Mucosa of descending colon (tissue), 3 donors: ENCODE data around the gene ATP6V0C. TPM values are rescaled to one million over a fixed set of nuclear protein-coding genes. Genes with fewer than 3 reads are reported as not detected.

Experiments
- ATAC-seq: fragments of 200-7000 bp; cut with Tn5 transposase; one replicate; pipeline ENCODE4 v1.9.1; 2020; ENCODE audit warnings: mild to moderate bottlenecking, moderate library complexity
- DNase-seq, 3 donors: peaks; one replicate each; pipeline ENCODE4 v3.0.0-alpha.2; 2020
- H3K36me3 ChIP-seq: fragments of 200-600 bp; one replicate; pipeline ENCODE4 v1.8.0; 2021; ENCODE audit warnings: low read depth, mild to moderate bottlenecking
- H3K4me1 ChIP-seq: fragments of 200-600 bp; one replicate; pipeline ENCODE4 v1.8.0; 2021; ENCODE audit warnings: low read depth, mild to moderate bottlenecking
- H3K4me3 ChIP-seq: fragments of 200-600 bp; one replicate; pipeline ENCODE4 v1.8.0; 2021; ENCODE audit warnings: mild to moderate bottlenecking
- H3K9me3 ChIP-seq: fragments of 200-600 bp; one replicate; pipeline ENCODE4 v1.8.0; 2021; ENCODE audit warnings: mild to moderate bottlenecking
- CTCF ChIP-seq: fragments of 200-600 bp; IDR thresholded peaks from one replicate; pipeline ENCODE4 v1.8.0; 2022; ENCODE audit warnings: antibody characterized with exemption, mild to moderate bottlenecking
- intact Hi-C, 2 donors: fragments of 100-400 bp; cut with DNase I in 1 of 2; cut with micrococcal nuclease in 1 of 2; formaldehyde crosslinking; loops; one replicate each; pipeline versions ENCODE4 v1.11.0 to v1.11.1; 2022; cut with DNase I, micrococcal nuclease
- total RNA-seq, 3 donors: library from RNA; stranded (reverse); fragmentation: NEBNext Ultra II Directional in 2 of 3; extraction: Animal tissue kit (Norgen Biotek cat#: 25700) in 2 of 3; gene quantifications; one replicate each; pipeline versions ENCODE4 v1.2.1 to v1.2.4, GENCODE V29; 2021 to 2023
- donor health status: DM: no; HTN: no; CAD: no; lungs with moderate emphysema.
- donor health status: DM: no; HTN: no; CAD: no.
- donor health status: DM: no; HTN: yes; CAD: no.

Gene ATP6V0C
- total RNA-seq, 3 donors from 2014 or later, result 171 to 261 (median 201) TPM

- Histone ChIP-seq H3K4me1 (peaks cover 24% of the 10 kb centered on the region), H3K36me3 (no peaks in the 10 kb centered on the region), H3K9me3 (no peaks in the 10 kb centered on the region), H3K4me3 (no peak overlapping the region)
- no peak for TF ChIP-seq CTCF
- peak; percentile 11 for ATAC-seq
- DNase-seq, result peak in 1 of 3 donors; percentile 38
- intact Hi-C loops, result no loop called here
Measured at GRCh38 chr16:2524339-2524938, 10.7 kb downstream of the ATP6V0C start.

GRCh38 chr16:2526135-2526534, 12.4 kb downstream of the ATP6V0C start:
- H3K4me1 ChIP-seq, result peaks cover 16% of the 10 kb centered on the region
- intact Hi-C loops, result no loop called here
- no peak for TF ChIP-seq CTCF

GRCh38 chr16:2527071-2527783, 13.5 kb downstream of the ATP6V0C start:
- DNase-seq, result peak in 2 of 3 donors; percentile 26 to 54
- Histone ChIP-seq H3K9me3 (no peaks in the 10 kb centered on the region), H3K4me1 (peaks cover 16% of the 10 kb centered on the region), H3K4me3 (no peak overlapping the region), H3K36me3 (no peaks in the 10 kb centered on the region)
- no peak for TF ChIP-seq CTCF
- ATAC-seq, result no peak
- intact Hi-C loops, result no loop called here

More at GRCh38 chr16:2526135-2526534, 12.4 kb downstream of the ATP6V0C start:
- no peak overlapping the region for H3K4me3 ChIP-seq
- H3K9me3 ChIP-seq, result no peaks in the 10 kb centered on the region
- H3K36me3 ChIP-seq, result no peaks in the 10 kb centered on the region
- no peak for ATAC-seq
- peak in 2 of 3 donors; percentile 18 to 38 for DNase-seq

GRCh38 chr16:2527784-2528100, 14.0 kb downstream of the ATP6V0C start:
- TF ChIP-seq CTCF, result no peak
- H3K36me3 ChIP-seq, result no peaks in the 10 kb centered on the region
- H3K4me1 ChIP-seq, result peaks cover 16% of the 10 kb centered on the region
- peak in 2 of 3 donors; percentile 31 to 58 for DNase-seq
- no peak overlapping the region for H3K4me3 ChIP-seq
- no peaks in the 10 kb centered on the region for H3K9me3 ChIP-seq
- ATAC-seq, result no peak
- intact Hi-C loops, result no loop called here

- DNase-seq, result peak in 2 of 3 donors; percentile 30 to 58
- no peak overlapping the region for H3K4me3 ChIP-seq
- intact Hi-C loops, result no loop called here
- peaks cover 13% of the 10 kb centered on the region for H3K4me1 ChIP-seq
- ATAC-seq, result no peak
- H3K36me3 ChIP-seq, result no peaks in the 10 kb centered on the region
- TF ChIP-seq CTCF, result no peak
- H3K9me3 ChIP-seq, result no peaks in the 10 kb centered on the region
Measured at GRCh38 chr16:2528161-2529060, 14.7 kb downstream of the ATP6V0C start.
